CD4-positive, alpha-beta T cell (primary cell): Measurements from ENCODE around the gene GP1BA. TPM values are rescaled to one million over a fixed set of nuclear protein-coding genes. Genes with fewer than 3 reads are reported as not detected.

Experiments
- ATAC-seq: fragments of 200-7000 bp; cut with Tn5 transposase; one replicate; pipeline ENCODE4 v1.10.0; 2022; ENCODE audit warnings: mild to moderate bottlenecking; ENCODE audit not compliant: poor library complexity
- CTCF ChIA-PET: fragments of 350-600 bp; sonication (Branson Sonifier 250); formaldehyde crosslinking; loops from one replicate; lab custom pipeline; 2021; ENCODE audit warnings: antibody characterized with exemption, inconsistent platforms; lab: Charles Lee
- POLR2A ChIA-PET: fragments of 350-600 bp; sonication (Branson Sonifier 250); formaldehyde crosslinking; loops from one replicate; lab custom pipeline; 2021; ENCODE audit warnings: antibody characterized with exemption, inconsistent platforms; lab: Charles Lee
- DNase-seq, 14 experiments: peaks; one replicate each; pipeline ENCODE4 v3.0.0-alpha.2; 2013 to 2020; ENCODE audit warnings: mixed read lengths in 2 of 14
- H3K27ac ChIP-seq, 2 donors: one replicate each; pipeline versions ENCODE4 v1.5.1 to v1.7.0; 2013; ENCODE audit warnings: low read length in 2 of 2, low read depth in 1 of 2, mild to moderate bottlenecking in 1 of 2
- H3K27me3 ChIP-seq, 2 experiments: 1 replicate in 1 of 2; 2 replicates in 1 of 2; pipeline versions ENCODE4 v1.6.1 to v1.7.0; 2013; ENCODE audit warnings: low read length in 2 of 2, control low read depth in 1 of 2, mild to moderate bottlenecking in 1 of 2, moderate library complexity in 1 of 2; ENCODE audit not compliant: insufficient read depth in 2 of 2, control insufficient read depth in 1 of 2
- H3K36me3 ChIP-seq: one replicate; pipeline ENCODE4 v1.6.1; 2013; ENCODE audit warnings: low read length, control low read depth; ENCODE audit not compliant: insufficient read depth
- H3K4me1 ChIP-seq: one replicate; pipeline ENCODE4 v1.6.1; 2013; ENCODE audit warnings: low read length, control low read depth; ENCODE audit not compliant: insufficient read depth
- H3K4me3 ChIP-seq: one replicate; pipeline ENCODE4 v1.5.1; 2013; ENCODE audit warnings: mild to moderate bottlenecking, low read length, moderate library complexity
- H3K9me3 ChIP-seq, 2 experiments: 1 replicate in 1 of 2; 2 replicates in 1 of 2; pipeline versions ENCODE4 v1.6.1 to v1.7.0; 2013; ENCODE audit warnings: low read length in 2 of 2, mild to moderate bottlenecking in 2 of 2, control low read depth in 1 of 2, moderate library complexity in 1 of 2; ENCODE audit not compliant: control insufficient read depth in 1 of 2, insufficient read depth in 1 of 2
- H3K27ac Mint-ChIP-seq: one replicate; pipeline ENCODE4 v1.8.0; 2020; ENCODE audit warnings: mixed read lengths
- H3K27me3 Mint-ChIP-seq: one replicate; pipeline ENCODE4 v1.8.0; 2021; ENCODE audit warnings: mixed read lengths
- H3K36me3 Mint-ChIP-seq: one replicate; pipeline ENCODE4 v1.8.0; 2021; ENCODE audit warnings: low read depth, mixed read lengths
- H3K4me1 Mint-ChIP-seq: one replicate; pipeline ENCODE4 v1.8.0; 2021; ENCODE audit warnings: low read depth, mixed read lengths
- H3K4me3 Mint-ChIP-seq: one replicate; pipeline ENCODE4 v1.8.0; 2020; ENCODE audit warnings: mild to moderate bottlenecking, mixed read lengths
- H3K9me3 Mint-ChIP-seq: one replicate; pipeline ENCODE4 v1.8.0; 2020; ENCODE audit warnings: mixed read lengths
- intact Hi-C, 2 experiments: fragments of 100-400 bp; cut with DNase I in 1 of 2; cut with micrococcal nuclease in 1 of 2; formaldehyde crosslinking; loops; one replicate each; pipeline versions ENCODE4 v1.15.1 to v1.9.0; 2023 to 2025; cut with DNase I, micrococcal nuclease
- total RNA-seq, 174 experiments: library from RNA in 2 of 174; stranded (reverse) in 2 of 174; gene quantifications; one replicate each; pipeline ENCODE4 v1.2.3 and lab custom pipeline; 2021 to 2026
- TF ChIP-seq, protein P1 (sequence below): fragments of 200-600 bp; IDR thresholded peaks from one replicate; pipeline ENCODE4 v1.8.0; 2022; ENCODE audit warnings: antibody characterized with exemption, mild to moderate bottlenecking

GP1BA gene
- total RNA-seq, 2 experiments from 2014 or later: not detected

DNA sequence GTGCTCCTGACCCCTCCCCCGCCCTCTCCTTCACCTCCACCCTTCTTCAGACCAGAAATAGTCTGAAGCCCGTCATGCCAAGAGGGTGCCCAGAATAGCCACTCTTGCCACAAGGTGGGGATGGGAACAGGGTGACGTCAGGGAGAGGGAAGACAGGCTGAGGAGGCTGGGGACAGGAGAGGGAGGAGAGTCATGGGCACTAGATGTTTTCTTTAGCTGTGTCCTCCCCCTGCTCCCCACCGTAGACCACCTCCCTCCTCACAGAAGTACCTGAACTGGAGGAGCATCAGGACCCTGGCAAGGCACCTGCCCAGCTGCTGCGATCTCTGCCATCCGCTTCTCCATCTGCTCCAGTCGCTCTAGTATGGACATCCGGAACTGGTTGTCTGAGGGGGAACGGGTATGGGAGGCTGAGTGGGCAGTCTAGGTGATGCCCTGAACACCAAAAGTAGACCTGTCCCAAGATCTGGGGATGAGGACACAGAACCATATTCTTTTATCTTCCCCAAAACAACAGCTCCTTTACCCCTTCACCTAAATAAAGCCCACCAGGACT, 42.1 kb downstream of the GP1BA start:
- H3K27ac Mint-ChIP-seq: peak overlapping the region; percentile 49
- POLR2A ChIA-PET: interaction anchor here (2.2 kb wide), 2 partner anchors 13 to 34 kb away, joined by 7 to 8 read pairs; partner anchors contain the start of genes CAMTA2, RNF167 and SLC25A11
- H3K9me3 Mint-ChIP-seq: no peaks in the 10 kb centered on the region
- no peak overlapping the region for H3K4me3 ChIP-seq
- DNase-seq (no peak), ATAC-seq (no peak)
- CTCF ChIA-PET: no interaction called here
- no peak overlapping the region for H3K4me3 Mint-ChIP-seq
- no peaks in the 10 kb centered on the region for H3K27me3 Mint-ChIP-seq
- peaks cover 8% of the 10 kb centered on the region for H3K4me1 Mint-ChIP-seq
- TF ChIP-seq, protein P1, sequence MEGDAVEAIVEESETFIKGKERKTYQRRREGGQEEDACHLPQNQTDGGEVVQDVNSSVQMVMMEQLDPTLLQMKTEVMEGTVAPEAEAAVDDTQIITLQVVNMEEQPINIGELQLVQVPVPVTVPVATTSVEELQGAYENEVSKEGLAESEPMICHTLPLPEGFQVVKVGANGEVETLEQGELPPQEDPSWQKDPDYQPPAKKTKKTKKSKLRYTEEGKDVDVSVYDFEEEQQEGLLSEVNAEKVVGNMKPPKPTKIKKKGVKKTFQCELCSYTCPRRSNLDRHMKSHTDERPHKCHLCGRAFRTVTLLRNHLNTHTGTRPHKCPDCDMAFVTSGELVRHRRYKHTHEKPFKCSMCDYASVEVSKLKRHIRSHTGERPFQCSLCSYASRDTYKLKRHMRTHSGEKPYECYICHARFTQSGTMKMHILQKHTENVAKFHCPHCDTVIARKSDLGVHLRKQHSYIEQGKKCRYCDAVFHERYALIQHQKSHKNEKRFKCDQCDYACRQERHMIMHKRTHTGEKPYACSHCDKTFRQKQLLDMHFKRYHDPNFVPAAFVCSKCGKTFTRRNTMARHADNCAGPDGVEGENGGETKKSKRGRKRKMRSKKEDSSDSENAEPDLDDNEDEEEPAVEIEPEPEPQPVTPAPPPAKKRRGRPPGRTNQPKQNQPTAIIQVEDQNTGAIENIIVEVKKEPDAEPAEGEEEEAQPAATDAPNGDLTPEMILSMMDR: no peak
- H3K27me3 ChIP-seq: no peaks in the 10 kb centered on the region
- intact Hi-C loops: no loop called here
- no peaks in the 10 kb centered on the region for H3K9me3 ChIP-seq
- peaks cover 72% of the 10 kb centered on the region for H3K36me3 Mint-ChIP-seq
- peak overlapping the region in 1 of 2 donors; percentile 36 for H3K27ac ChIP-seq
- peaks cover 15% of the 10 kb centered on the region for H3K4me1 ChIP-seq
- peaks cover 78% of the 10 kb centered on the region for H3K36me3 ChIP-seq

DNA sequence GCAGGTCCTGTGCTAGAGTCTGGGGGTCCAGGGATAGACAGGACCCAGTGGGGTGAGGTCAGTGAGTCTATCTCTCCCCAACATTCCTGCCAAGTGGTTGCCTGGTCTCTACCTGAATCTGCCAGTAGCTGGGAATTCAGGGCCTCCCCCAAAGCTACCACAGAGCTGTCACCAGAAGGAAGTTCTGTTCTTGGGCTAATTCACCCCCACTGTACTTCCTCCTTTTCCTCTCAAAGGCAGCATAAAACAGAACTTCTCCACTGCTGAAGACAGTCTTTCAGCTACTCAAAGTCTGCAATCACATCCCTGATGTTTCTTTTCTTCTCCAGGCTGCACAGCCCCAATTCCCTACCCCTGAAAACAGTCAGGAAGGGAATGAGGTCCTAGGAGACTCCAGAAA, 46.6 kb downstream of the GP1BA start:
- DNase-seq: peak in 1 of 14 experiments; percentile 39
- Mint-ChIP-seq H3K4me3 (no peak overlapping the region), H3K9me3 (no peaks in the 10 kb centered on the region), H3K4me1 (peaks cover 25% of the 10 kb centered on the region), H3K36me3 (peaks cover 77% of the 10 kb centered on the region), H3K27ac (no peak overlapping the region), H3K27me3 (no peaks in the 10 kb centered on the region)
- Histone ChIP-seq H3K27ac (no peak overlapping the region), H3K4me1 (peaks cover 22% of the 10 kb centered on the region), H3K9me3 (no peaks in the 10 kb centered on the region), H3K36me3 (peaks cover 79% of the 10 kb centered on the region), H3K27me3 (no peaks in the 10 kb centered on the region), H3K4me3 (no peak overlapping the region)
- POLR2A ChIA-PET: interaction anchor here (0.6 to 4.5 kb wide), 2 partner anchors 11 to 70 kb away, joined by 3 to 27 read pairs; partner anchors contain the start of gene SPAG7
- intact Hi-C loops: no loop called here
- no peak for ATAC-seq
- CTCF ChIA-PET: interaction anchor here (3.0 kb wide), 1 partner anchor 53 kb away, joined by 7 read pairs; no protein-coding TSS in a partner anchor
- TF ChIP-seq, protein P1: no peak

DNA sequence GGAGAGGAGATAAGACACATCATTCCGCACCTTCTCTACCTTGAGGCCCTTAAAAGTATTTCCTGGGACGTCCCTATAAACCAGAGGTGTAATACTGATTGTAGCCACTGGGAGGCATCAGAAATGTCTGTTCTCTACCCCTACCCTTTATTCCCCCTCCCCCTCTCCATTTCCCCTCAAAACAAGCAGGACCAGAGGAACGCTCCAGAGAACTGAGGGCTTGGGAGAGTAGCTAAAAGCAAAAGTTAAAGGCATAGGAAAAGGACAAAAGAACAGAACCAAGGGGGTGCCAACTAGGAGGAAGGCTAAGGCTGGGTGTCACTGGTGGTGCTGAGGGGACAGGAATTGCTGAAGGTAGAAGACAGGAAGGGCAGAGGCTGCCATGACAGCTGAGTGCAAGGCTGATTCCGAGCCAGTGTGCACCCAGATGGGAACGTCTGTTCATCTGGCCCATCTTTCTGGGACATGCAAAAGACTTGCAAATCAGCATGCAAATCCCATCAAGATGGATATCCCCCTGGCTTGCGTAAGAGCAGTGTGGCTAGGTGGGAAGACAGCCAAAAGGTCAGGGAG, 48.7 kb downstream of the GP1BA start:
- H3K9me3 ChIP-seq: no peaks in the 10 kb centered on the region
- Mint-ChIP-seq H3K4me1 (peaks cover 20% of the 10 kb centered on the region), H3K36me3 (peaks cover 69% of the 10 kb centered on the region), H3K27ac (peak overlapping the region; percentile 16), H3K4me3 (peak overlapping the region; percentile 47), H3K27me3 (no peaks in the 10 kb centered on the region), H3K9me3 (no peaks in the 10 kb centered on the region)
- ChIA-PET CTCF (interaction anchor here (1.0 to 3.0 kb wide), 6 partner anchors 14 to 81 kb away, joined by 3 to 8 read pairs (median 4); partner anchors contain the start of genes CHRNE and INCA1), POLR2A (interaction anchor here (1.2 to 4.5 kb wide), 7 partner anchors 8 to 71 kb away, joined by 3 to 27 read pairs (median 7); partner anchors contain the start of genes INCA1, KIF1C, PFN1 and RNF167)
- H3K36me3 ChIP-seq: peaks cover 67% of the 10 kb centered on the region
- DNase-seq (peak in 8 of 14 experiments; percentile 21 to 83 (median 56)), ATAC-seq (peak; percentile 96)
- intact Hi-C loops: loop anchor here (1.0 to 10.0 kb wide), 2 partner anchors 82 to 214 kb away; partner anchors contain the start of gene ZNF594 (in 1 of the 2)
- no peak overlapping the region for H3K27ac ChIP-seq
- TF ChIP-seq, protein P1: peak; percentile 80
- no peak overlapping the region for H3K4me3 ChIP-seq
- peaks cover 24% of the 10 kb centered on the region for H3K4me1 ChIP-seq
- H3K27me3 ChIP-seq: no peaks in the 10 kb centered on the region
